Neural progenitor cell (in vitro differentiated cells): ENCODE measurements around the gene KLK1. TPM values are rescaled to one million over a fixed set of nuclear protein-coding genes. Genes with fewer than 3 reads are reported as not detected.
A peak's percentile ranks its signal among the peaks of the same experiment; 100 is the strongest.

ENCODE experiments used
- DNase-seq: peaks from one replicate; pipeline ENCODE4 v3.0.0-alpha.2; 2016; ENCODE audit warnings: low spot score
- H2AFZ ChIP-seq: fragments of 200-600 bp; sonication (generic); replicated peaks from 2 replicates; pipeline ENCODE4 v1.6.1; 2016; ENCODE audit warnings: antibody characterized with exemption
- H3F3A ChIP-seq: fragments of 200-600 bp; sonication (generic); 2 replicates; pipeline ENCODE4 v1.6.1; 2016; ENCODE audit warnings: antibody characterized with exemption, low read depth
- H3K27ac ChIP-seq: fragments of 200-600 bp; sonication (generic); 2 replicates; pipeline ENCODE4 v1.5.1; 2016; ENCODE audit warnings: mild to moderate bottlenecking
- H3K27me3 ChIP-seq: fragments of 200-600 bp; sonication (generic); 2 replicates; pipeline ENCODE4 v1.6.1; 2016; ENCODE audit warnings: mild to moderate bottlenecking, moderate library complexity
- H3K36me3 ChIP-seq: fragments of 200-600 bp; sonication (generic); 2 replicates; pipeline ENCODE4 v1.5.1; 2016
- H3K4me1 ChIP-seq: fragments of 200-600 bp; sonication (generic); 2 replicates; pipeline ENCODE4 v1.6.1; 2016; ENCODE audit warnings: mixed run types
- H3K4me2 ChIP-seq: fragments of 200-600 bp; sonication (generic); 2 replicates; pipeline ENCODE4 v1.6.1; 2016
- H3K4me3 ChIP-seq: fragments of 200-600 bp; sonication (generic); 2 replicates; pipeline ENCODE4 v1.5.1; 2016
- H3K79me2 ChIP-seq: fragments of 200-600 bp; sonication (generic); 2 replicates; pipeline ENCODE4 v1.6.1; 2016; ENCODE audit warnings: low read depth
- H3K9ac ChIP-seq: fragments of 200-600 bp; sonication (generic); 2 replicates; pipeline ENCODE4 v1.6.1; 2016
- H3K9me3 ChIP-seq: fragments of 200-600 bp; sonication (generic); 2 replicates; pipeline ENCODE4 v1.5.1; 2016; ENCODE audit warnings: low read depth
- H4K20me1 ChIP-seq: fragments of 200-600 bp; sonication (generic); 2 replicates; pipeline ENCODE4 v1.6.1; 2016; ENCODE audit warnings: low read depth
- H3K27ac Mint-ChIP-seq: 3 replicates; pipeline ENCODE4 v1.8.0; 2021; ENCODE audit warnings: mixed read lengths
- H3K27me3 Mint-ChIP-seq: 2 replicates; pipeline ENCODE4 v1.8.0; 2022; ENCODE audit warnings: low read depth, mild to moderate bottlenecking, inconsistent platforms, moderate library complexity, mixed read lengths; ENCODE audit not compliant: insufficient read depth
- H3K36me3 Mint-ChIP-seq: 3 replicates; pipeline ENCODE4 v1.8.0; 2021; ENCODE audit warnings: mixed read lengths
- H3K4me1 Mint-ChIP-seq: 3 replicates; pipeline ENCODE4 v1.8.0; 2021; ENCODE audit warnings: mixed read lengths
- H3K4me3 Mint-ChIP-seq: 3 replicates; pipeline ENCODE4 v1.8.0; 2021; ENCODE audit warnings: mild to moderate bottlenecking, moderate library complexity, mixed read lengths
- H3K9me3 Mint-ChIP-seq: 3 replicates; pipeline ENCODE4 v1.8.0; 2020; ENCODE audit warnings: mixed read lengths
- EZH2 ChIP-seq: fragments of 200-600 bp; sonication (generic); IDR thresholded peaks from 2 replicates; pipeline ENCODE4 v1.6.1; 2017; ENCODE audit warnings: antibody characterized with exemption, mild to moderate bottlenecking, moderate library complexity
- EZH2phosphoT487 ChIP-seq: fragments of 200-600 bp; sonication (generic); IDR thresholded peaks from 2 replicates; pipeline ENCODE4 v1.6.1; 2017; ENCODE audit warnings: antibody characterized with exemption
- total RNA-seq: library from RNA; depleted of rRNA; stranded (reverse); fragments of >200 nt; gene quantifications from 2 replicates; pipeline ENCODE4 v1.2.3, GENCODE V29; 2015; ENCODE audit warnings: low replicate concordance
- TF ChIP-seq, protein P1 (sequence below): fragments of 200-600 bp; sonication (generic); IDR thresholded peaks from 2 replicates; pipeline ENCODE4 v1.5.1; 2017; ENCODE audit warnings: antibody characterized with exemption, mild to moderate bottlenecking

Gene KLK1
- total RNA-seq, 1 donor from 2014 or later: not detected

DNA sequence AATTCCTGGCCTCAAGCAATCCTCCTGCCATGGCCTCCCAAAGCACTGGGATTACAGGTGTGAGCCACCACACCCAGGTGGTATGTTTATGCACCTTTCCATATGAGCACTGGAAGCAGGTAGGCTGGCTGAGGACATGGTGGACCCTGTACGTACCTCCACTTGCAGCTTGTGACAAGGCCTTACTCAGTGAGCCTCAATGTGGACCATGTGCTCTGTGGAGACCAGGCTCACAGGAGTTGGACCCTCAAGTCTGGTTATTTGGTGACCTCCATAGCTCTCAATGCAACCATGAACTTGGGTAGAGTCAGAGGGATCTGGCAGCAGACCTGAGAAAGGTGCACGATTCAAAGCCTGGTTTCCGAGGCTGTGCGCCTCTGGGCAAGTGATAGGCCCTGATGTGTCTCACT lies 27.9 kb downstream of the KLK1 start:
- Histone ChIP-seq H4K20me1 (peaks cover 63% of the 10 kb centered on the region), H3K9ac (no peak overlapping the region), H3K4me3 (no peak overlapping the region), H3F3A (peaks cover 45% of the 10 kb centered on the region), H2AFZ (no peak overlapping the region), H3K27me3 (no peaks in the 10 kb centered on the region), H3K36me3 (no peaks in the 10 kb centered on the region), H3K4me2 (no peak overlapping the region), H3K79me2 (peaks cover 17% of the 10 kb centered on the region), H3K4me1 (peaks cover 4% of the 10 kb centered on the region), H3K27ac (no peak overlapping the region), H3K9me3 (no peaks in the 10 kb centered on the region)
- TF ChIP-seq, protein P1, sequence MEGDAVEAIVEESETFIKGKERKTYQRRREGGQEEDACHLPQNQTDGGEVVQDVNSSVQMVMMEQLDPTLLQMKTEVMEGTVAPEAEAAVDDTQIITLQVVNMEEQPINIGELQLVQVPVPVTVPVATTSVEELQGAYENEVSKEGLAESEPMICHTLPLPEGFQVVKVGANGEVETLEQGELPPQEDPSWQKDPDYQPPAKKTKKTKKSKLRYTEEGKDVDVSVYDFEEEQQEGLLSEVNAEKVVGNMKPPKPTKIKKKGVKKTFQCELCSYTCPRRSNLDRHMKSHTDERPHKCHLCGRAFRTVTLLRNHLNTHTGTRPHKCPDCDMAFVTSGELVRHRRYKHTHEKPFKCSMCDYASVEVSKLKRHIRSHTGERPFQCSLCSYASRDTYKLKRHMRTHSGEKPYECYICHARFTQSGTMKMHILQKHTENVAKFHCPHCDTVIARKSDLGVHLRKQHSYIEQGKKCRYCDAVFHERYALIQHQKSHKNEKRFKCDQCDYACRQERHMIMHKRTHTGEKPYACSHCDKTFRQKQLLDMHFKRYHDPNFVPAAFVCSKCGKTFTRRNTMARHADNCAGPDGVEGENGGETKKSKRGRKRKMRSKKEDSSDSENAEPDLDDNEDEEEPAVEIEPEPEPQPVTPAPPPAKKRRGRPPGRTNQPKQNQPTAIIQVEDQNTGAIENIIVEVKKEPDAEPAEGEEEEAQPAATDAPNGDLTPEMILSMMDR: no peak
- TF ChIP-seq EZH2: no peak
- TF ChIP-seq EZH2phosphoT487: no peak
- H3K4me3 Mint-ChIP-seq: no peak overlapping the region
- H3K27me3 Mint-ChIP-seq: peaks cover 6% of the 10 kb centered on the region
- no peak for DNase-seq
- H3K36me3 Mint-ChIP-seq: peaks cover 11% of the 10 kb centered on the region
- peak overlapping the region; percentile 60 for H3K27ac Mint-ChIP-seq
- peaks cover 3% of the 10 kb centered on the region for H3K4me1 Mint-ChIP-seq
- H3K9me3 Mint-ChIP-seq: peaks cover 2% of the 10 kb centered on the region

DNA sequence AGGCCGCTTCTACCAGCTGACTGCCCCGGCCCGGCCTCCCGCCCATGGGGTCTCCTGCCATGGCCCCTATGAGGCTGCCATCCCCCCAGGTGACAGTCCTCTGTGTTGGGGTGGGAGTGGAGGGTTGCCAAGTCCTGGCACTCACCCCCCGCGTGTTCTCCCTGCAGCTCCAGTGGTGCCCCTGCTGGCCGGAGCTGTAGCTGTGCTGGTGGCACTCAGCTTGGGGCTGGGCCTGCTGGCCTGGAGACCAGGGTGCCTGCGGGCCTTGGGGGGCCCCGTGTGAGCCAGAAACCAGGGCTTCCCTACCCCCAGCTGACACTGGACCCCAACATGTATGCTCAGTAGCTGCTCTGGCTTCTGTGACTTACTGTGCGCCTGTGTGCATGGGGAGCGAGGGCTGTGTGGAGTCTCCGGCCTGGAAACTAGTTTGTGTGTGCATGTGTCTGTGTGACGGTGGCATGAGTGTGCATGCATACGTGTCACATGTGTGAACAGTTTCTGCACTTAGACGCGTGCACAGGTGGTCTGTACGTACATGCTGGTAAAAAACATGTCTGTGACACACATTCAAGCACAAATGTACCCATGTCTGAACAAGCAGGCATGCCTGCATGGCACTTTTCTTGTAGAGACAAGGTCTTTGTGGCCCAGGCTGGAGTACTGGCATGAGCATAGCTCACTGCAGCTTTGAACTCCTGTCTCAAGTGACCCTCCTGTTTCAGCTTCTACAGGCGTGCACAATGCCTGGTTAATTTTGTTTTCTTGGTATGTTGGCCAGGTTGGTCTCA lies 28.5 kb downstream of the KLK1 start:
- Mint-ChIP-seq H3K4me1 (peaks cover 3% of the 10 kb centered on the region), H3K36me3 (peaks cover 8% of the 10 kb centered on the region), H3K4me3 (peak overlapping the region; percentile 71), H3K27ac (peak overlapping the region; percentile 95), H3K9me3 (peaks cover 2% of the 10 kb centered on the region), H3K27me3 (peaks cover 6% of the 10 kb centered on the region)
- TF ChIP-seq, protein P1: peak; percentile 17
- TF ChIP-seq EZH2: no peak
- no peak for TF ChIP-seq EZH2phosphoT487
- Histone ChIP-seq H2AFZ (no peak overlapping the region), H3K9me3 (no peaks in the 10 kb centered on the region), H4K20me1 (peaks cover 59% of the 10 kb centered on the region), H3K36me3 (no peaks in the 10 kb centered on the region), H3K4me2 (no peak overlapping the region), H3K27me3 (no peaks in the 10 kb centered on the region), H3K4me3 (no peak overlapping the region), H3K9ac (no peak overlapping the region), H3K27ac (no peak overlapping the region), H3F3A (peaks cover 45% of the 10 kb centered on the region), H3K4me1 (peaks cover 4% of the 10 kb centered on the region), H3K79me2 (peaks cover 13% of the 10 kb centered on the region)
- DNase-seq: no peak

DNA sequence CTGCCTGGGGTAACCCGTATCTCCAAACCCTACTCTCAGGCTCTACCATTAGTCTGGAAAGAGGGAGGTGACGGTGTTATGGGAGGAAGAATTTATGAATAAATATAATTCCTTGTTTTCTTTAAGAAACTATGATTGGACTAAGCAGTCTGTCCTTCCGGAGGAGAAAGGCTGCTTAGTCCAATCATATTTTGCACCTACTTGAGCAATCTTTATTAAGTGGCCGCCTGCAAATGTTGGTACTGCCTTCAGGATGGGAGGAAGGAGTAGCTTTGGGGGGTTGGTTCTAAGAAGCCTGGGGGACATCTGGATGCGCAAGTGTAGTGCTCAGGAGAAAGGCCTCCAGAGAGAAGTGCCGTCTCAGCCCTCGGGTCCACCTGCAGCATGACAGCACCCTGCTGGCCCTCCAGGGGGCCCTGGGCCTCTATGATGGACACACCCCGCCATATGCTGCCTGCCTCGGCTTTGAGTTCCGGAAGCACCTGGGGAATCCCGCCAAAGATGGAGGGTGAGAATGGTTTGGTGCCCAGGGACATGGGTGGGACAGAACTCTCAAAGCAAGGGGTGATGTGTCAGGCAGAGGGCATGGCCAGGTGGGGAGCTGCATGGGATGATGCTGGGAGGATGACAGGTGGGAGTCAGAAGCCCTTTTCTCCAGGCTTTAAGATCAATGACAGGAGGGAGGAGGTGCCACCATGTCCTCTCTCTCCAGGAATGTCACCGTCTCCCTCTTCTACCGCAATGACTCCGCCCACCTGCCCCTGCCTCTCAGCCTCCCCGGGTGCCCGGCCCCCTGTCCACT lies 29.3 kb downstream of the KLK1 start:
- Histone ChIP-seq H3K9ac (no peak overlapping the region), H3K79me2 (peaks cover 5% of the 10 kb centered on the region), H3F3A (peaks cover 38% of the 10 kb centered on the region), H4K20me1 (peaks cover 51% of the 10 kb centered on the region), H3K9me3 (no peaks in the 10 kb centered on the region), H3K36me3 (no peaks in the 10 kb centered on the region), H2AFZ (no peak overlapping the region), H3K4me2 (no peak overlapping the region), H3K4me1 (peaks cover 4% of the 10 kb centered on the region), H3K4me3 (no peak overlapping the region), H3K27me3 (no peaks in the 10 kb centered on the region), H3K27ac (no peak overlapping the region)
- no peak for TF ChIP-seq EZH2
- TF ChIP-seq EZH2phosphoT487: no peak
- TF ChIP-seq, protein P1: no peak
- H3K27ac Mint-ChIP-seq: peak overlapping the region; percentile 50
- H3K4me3 Mint-ChIP-seq: peak overlapping the region; percentile 48
- peaks cover 8% of the 10 kb centered on the region for H3K27me3 Mint-ChIP-seq
- DNase-seq: no peak
- H3K36me3 Mint-ChIP-seq: peaks cover 7% of the 10 kb centered on the region
- H3K9me3 Mint-ChIP-seq: peaks cover 2% of the 10 kb centered on the region
- peaks cover 3% of the 10 kb centered on the region for H3K4me1 Mint-ChIP-seq
